ENCODE measurements around the gene CST7. TPM values are rescaled to one million over a fixed set of nuclear protein-coding genes. Genes with fewer than 3 reads are reported as not detected.
"Not testable (repeated sequence)": the region's sequence is repeated elsewhere in the genome, so short reads cannot be mapped to it uniquely, and the experiment has no call there.

CST7 gene
- total and polyA plus RNA-seq, 10 of the 15 experiments (the other 5 are each of a cell fraction or from before 2014, with no cell fraction given): 0.69 TPM; not detected in 9

- H3K36me3 ChIP-seq (ENCODE audit: control insufficient read depth in 2 of 2, insufficient read depth in 2 of 2, low read length in 1 of 2); BruUV-seq (replicated peaks); ATAC-seq; H3K4me1 ChIP-seq (ENCODE audit: control insufficient read depth, insufficient read depth, low read length); H3K4me3 ChIP-seq; H3K27ac ChIP-seq (ENCODE audit: control insufficient read depth, insufficient read depth); H4K20me1 ChIP-seq (ENCODE audit: control insufficient read depth, insufficient read depth); intact Hi-C loops (cut with micrococcal nuclease; ENCODE audit: unreplicated experiment); H3K27me3 ChIP-seq (replicated peaks in 1 of 2; ENCODE audit: control insufficient read depth in 2 of 2, insufficient read depth in 2 of 2, low read length in 1 of 2); H3K79me2 ChIP-seq (ENCODE audit: control insufficient read depth, insufficient read depth, low read length); in situ Hi-C loops (cut with MboI); RAD21 ChIA-PET (ENCODE audit: unreplicated experiment); H3K9me3 ChIP-seq (replicated peaks; ENCODE audit: control insufficient read depth, insufficient read depth, low read length); H2AFZ ChIP-seq (ENCODE audit: control insufficient read depth, low read depth, low read length); H3K9ac ChIP-seq (ENCODE audit: control insufficient read depth, insufficient read depth, low read length); POLR2A ChIA-PET; H3K4me2 ChIP-seq (ENCODE audit: control insufficient read depth, insufficient read depth); FAIRE-seq; DNase-seq (ENCODE audit: low read depth, low spot score): not testable (repeated sequence)
- ChIA-PET SMC1A (ENCODE audit: uncharacterized antibody, unreplicated experiment) (interaction anchor here (0.6 kb wide), 1 partner anchor 62 kb away, joined by 3 read pairs; no protein-coding TSS in a partner anchor), CTCF (interaction anchor here (13.8 kb wide), 1 partner anchor 59 kb away, joined by 244 read pairs; the partner anchor contains the start of gene ACSS1)
- 100% methylated on average over 2 of the region's 4 CpGs for WGBS (ENCODE audit: insufficient coverage, insufficient replicate concordance, low lambda C conversion rate, missing lambda C conversion rate)
Observed at GRCh38 chr20:25001323-25001722, 52.3 kb downstream of the CST7 start.

DNA sequence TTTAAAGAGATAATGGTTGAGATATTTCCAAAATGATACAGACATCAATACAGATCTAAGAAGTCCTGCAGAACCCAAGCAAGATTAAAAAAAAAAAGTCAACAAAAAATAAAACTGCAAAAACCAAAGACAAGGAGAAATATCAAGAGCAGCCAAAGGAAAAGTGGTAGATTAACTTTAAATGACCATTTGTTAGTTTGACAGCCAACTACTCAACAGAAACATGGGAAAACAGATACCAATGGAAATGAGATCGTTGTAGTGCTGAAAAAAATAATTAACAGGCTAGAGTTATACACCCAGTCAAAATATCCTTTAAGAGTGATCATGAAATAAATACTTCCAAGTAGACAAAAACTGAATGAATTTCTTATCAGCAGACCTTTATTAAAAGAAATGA, 53.9 kb downstream of the CST7 start:
- TF ChIP-seq ESRRA (IDR thresholded peaks at IDR 0.05; ENCODE audit: low read length) (no peak), ZBTB4 (CRISPR knock-in tag; IDR thresholded peaks at IDR 0.05) (no peak), PRDM15 (CRISPR knock-in tag; IDR thresholded peaks at IDR 0.05) (no peak), HDAC6 (IDR thresholded peaks at IDR 0.05; ENCODE audit: unreplicated experiment) (no peak)
- TF ChIP-seq, protein P1, sequence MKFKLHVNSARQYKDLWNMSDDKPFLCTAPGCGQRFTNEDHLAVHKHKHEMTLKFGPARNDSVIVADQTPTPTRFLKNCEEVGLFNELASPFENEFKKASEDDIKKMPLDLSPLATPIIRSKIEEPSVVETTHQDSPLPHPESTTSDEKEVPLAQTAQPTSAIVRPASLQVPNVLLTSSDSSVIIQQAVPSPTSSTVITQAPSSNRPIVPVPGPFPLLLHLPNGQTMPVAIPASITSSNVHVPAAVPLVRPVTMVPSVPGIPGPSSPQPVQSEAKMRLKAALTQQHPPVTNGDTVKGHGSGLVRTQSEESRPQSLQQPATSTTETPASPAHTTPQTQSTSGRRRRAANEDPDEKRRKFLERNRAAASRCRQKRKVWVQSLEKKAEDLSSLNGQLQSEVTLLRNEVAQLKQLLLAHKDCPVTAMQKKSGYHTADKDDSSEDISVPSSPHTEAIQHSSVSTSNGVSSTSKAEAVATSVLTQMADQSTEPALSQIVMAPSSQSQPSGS (IDR thresholded peaks at IDR 0.05; ENCODE audit: low read length): no peak
- FAIRE-seq (no peak), DNase-seq (ENCODE audit: low read depth, low spot score) (no peak), ATAC-seq (no peak)
- H3K27ac ChIP-seq (ENCODE audit: control insufficient read depth, insufficient read depth): no peak overlapping the region
- CTCF ChIA-PET: no interaction called here
- H3K4me3 ChIP-seq: no peak overlapping the region
- H3K4me2 ChIP-seq (ENCODE audit: control insufficient read depth, insufficient read depth): no peak overlapping the region
- peaks cover 3 to 8% of the 10 kb centered on the region in 2 experiments; a peak in 3 of 4 replicates for H3K36me3 ChIP-seq (ENCODE audit: control insufficient read depth in 2 of 2, insufficient read depth in 2 of 2, low read length in 1 of 2)
- no peak overlapping the region for H3K9ac ChIP-seq (ENCODE audit: control insufficient read depth, insufficient read depth, low read length)
- RAD21 ChIA-PET (ENCODE audit: unreplicated experiment): no interaction called here
- intact Hi-C loops (cut with micrococcal nuclease; ENCODE audit: unreplicated experiment) (no loop called here), in situ Hi-C loops (cut with MboI) (no loop called here)
- H2AFZ ChIP-seq (ENCODE audit: control insufficient read depth, low read depth, low read length): no peak overlapping the region
- H3K4me1 ChIP-seq (ENCODE audit: control insufficient read depth, insufficient read depth, low read length): no peaks in the 10 kb centered on the region
- H3K27me3 ChIP-seq (replicated peaks in 1 of 2; ENCODE audit: control insufficient read depth in 2 of 2, insufficient read depth in 2 of 2, low read length in 1 of 2): no peaks in the 10 kb centered on the region
- H3K79me2 ChIP-seq (ENCODE audit: control insufficient read depth, insufficient read depth, low read length): no peaks in the 10 kb centered on the region
- SMC1A ChIA-PET (ENCODE audit: uncharacterized antibody, unreplicated experiment): no interaction called here
- POLR2A ChIA-PET: no interaction called here
- 62% methylated on average over 1 of the region's 1 CpG for WGBS (ENCODE audit: insufficient coverage, insufficient replicate concordance, low lambda C conversion rate, missing lambda C conversion rate)
- H3K9me3 ChIP-seq (replicated peaks; ENCODE audit: control insufficient read depth, insufficient read depth, low read length): no peaks in the 10 kb centered on the region
- BruUV-seq (replicated peaks): no TSS peak
- H4K20me1 ChIP-seq (ENCODE audit: control insufficient read depth, insufficient read depth): no peaks in the 10 kb centered on the region
